Activated CD8-positive, alpha-beta T cell treated with anti-CD3 and anti-CD28 coated beads for 36 hours (primary cell): ENCODE results near the gene MRPL14. TPM values are rescaled to one million over a fixed set of nuclear protein-coding genes. Genes with fewer than 3 reads are reported as not detected.

Experiments
- ATAC-seq: fragments of 200-7000 bp; cut with Tn5 transposase; one replicate; pipeline ENCODE4 v1.10.0; 2021; ENCODE audit warnings: mild to moderate bottlenecking, moderate library complexity
- CTCF ChIA-PET: fragments of 350-600 bp; sonication (Branson Sonifier 250); formaldehyde crosslinking; loops from one replicate; lab custom pipeline; 2021; ENCODE audit warnings: antibody characterized with exemption; lab: Charles Lee
- POLR2A ChIA-PET: fragments of 350-600 bp; sonication (Branson Sonifier 250); formaldehyde crosslinking; loops from one replicate; lab custom pipeline; 2021; ENCODE audit warnings: antibody characterized with exemption; lab: Charles Lee
- DNase-seq: peaks from one replicate; pipeline ENCODE4 v3.0.0-alpha.2; 2020
- H3K27ac Mint-ChIP-seq: one replicate; pipeline ENCODE4 v1.8.0; 2021; ENCODE audit warnings: mild to moderate bottlenecking, mixed read lengths
- H3K27me3 Mint-ChIP-seq: one replicate; pipeline ENCODE4 v1.8.0; 2021; ENCODE audit warnings: mixed read lengths
- H3K36me3 Mint-ChIP-seq: one replicate; pipeline ENCODE4 v1.8.0; 2021; ENCODE audit warnings: low read depth, mixed read lengths
- H3K4me1 Mint-ChIP-seq: one replicate; pipeline ENCODE4 v1.8.0; 2021; ENCODE audit warnings: low read depth, mixed read lengths
- H3K4me3 Mint-ChIP-seq: one replicate; pipeline ENCODE4 v1.8.0; 2021; ENCODE audit warnings: mild to moderate bottlenecking, moderate library complexity, mixed read lengths
- H3K9me3 Mint-ChIP-seq: one replicate; pipeline ENCODE4 v1.8.0; 2021; ENCODE audit warnings: mixed read lengths
- CTCF ChIP-seq: fragments of 200-600 bp; IDR thresholded peaks from one replicate; pipeline ENCODE4 v1.8.0; 2022; ENCODE audit warnings: antibody characterized with exemption, mild to moderate bottlenecking
- intact Hi-C: fragments of 100-400 bp; cut with micrococcal nuclease; formaldehyde crosslinking; loops from one replicate; pipeline ENCODE4 v1.10.0; 2022
- total RNA-seq, 2 experiments: library from RNA; stranded (reverse); gene quantifications; one replicate each; pipeline ENCODE4 v1.2.3, GENCODE V29; 2021

Gene MRPL14
- total RNA-seq, 2 experiments from 2014 or later, result 42.8 to 44.3 TPM

- no peak for TF ChIP-seq CTCF
- ATAC-seq (no peak), DNase-seq (no peak)
- peaks cover 9% of the 10 kb centered on the region for H3K4me1 Mint-ChIP-seq
- no peak overlapping the region for H3K4me3 Mint-ChIP-seq
- no peak overlapping the region for H3K27ac Mint-ChIP-seq
- no peaks in the 10 kb centered on the region for H3K9me3 Mint-ChIP-seq
- H3K36me3 Mint-ChIP-seq, result no peaks in the 10 kb centered on the region
- CTCF ChIA-PET, result interaction anchor here (1.2 to 6.1 kb wide), 3 partner anchors 16 to 60 kb away, joined by 3 to 33 read pairs (median 6); no protein-coding TSS in a partner anchor
- intact Hi-C loops, result no loop called here
- no peaks in the 10 kb centered on the region for H3K27me3 Mint-ChIP-seq
- POLR2A ChIA-PET, result interaction anchor here (1.3 kb wide), 1 partner anchor 24 kb away, joined by 4 read pairs; no protein-coding TSS in a partner anchor
Observed at GRCh38 chr6:44156494-44157151, 29.4 kb upstream of the MRPL14 start.

GRCh38 chr6:44154067-44154466 lies 26.8 kb upstream of the MRPL14 start:
- Mint-ChIP-seq H3K4me3 (no peak overlapping the region), H3K36me3 (peaks cover 5% of the 10 kb centered on the region), H3K9me3 (no peaks in the 10 kb centered on the region), H3K27ac (no peak overlapping the region), H3K4me1 (peaks cover 5% of the 10 kb centered on the region), H3K27me3 (no peaks in the 10 kb centered on the region)
- TF ChIP-seq CTCF, result no peak
- CTCF ChIA-PET, result interaction anchor here (0.8 to 6.1 kb wide), 5 partner anchors 15 to 101 kb away, joined by 3 to 33 read pairs (median 6); no protein-coding TSS in a partner anchor
- ATAC-seq (no peak), DNase-seq (no peak)
- POLR2A ChIA-PET, result interaction anchor here (0.8 to 1.2 kb wide), 2 partner anchors 81 to 102 kb away, joined by 3 read pairs; no protein-coding TSS in a partner anchor
- intact Hi-C loops, result no loop called here

- DNase-seq (no peak), ATAC-seq (no peak)
- H3K36me3 Mint-ChIP-seq, result peaks cover 10% of the 10 kb centered on the region
- H3K27ac Mint-ChIP-seq, result no peak overlapping the region
- no peaks in the 10 kb centered on the region for H3K9me3 Mint-ChIP-seq
- CTCF ChIA-PET, result interaction anchor here (0.8 to 6.1 kb wide), 5 partner anchors 20 to 74 kb away, joined by 3 to 33 read pairs (median 6); no protein-coding TSS in a partner anchor
- no peaks in the 10 kb centered on the region for H3K27me3 Mint-ChIP-seq
- POLR2A ChIA-PET, result no interaction called here
- H3K4me3 Mint-ChIP-seq, result no peak overlapping the region
- H3K4me1 Mint-ChIP-seq, result peaks cover 5% of the 10 kb centered on the region
- TF ChIP-seq CTCF, result no peak
- intact Hi-C loops, result no loop called here
Observed at GRCh38 chr6:44152533-44152932, 25.3 kb upstream of the MRPL14 start.

- no peak overlapping the region for H3K27ac Mint-ChIP-seq
- peaks cover 5% of the 10 kb centered on the region for H3K4me1 Mint-ChIP-seq
- ATAC-seq, result no peak
- no peak for TF ChIP-seq CTCF
- H3K36me3 Mint-ChIP-seq, result peaks cover 10% of the 10 kb centered on the region
- intact Hi-C loops, result no loop called here
- ChIA-PET CTCF (interaction anchor here (1.0 to 6.1 kb wide), 10 partner anchors 10 to 93 kb away, joined by 3 to 60 read pairs (median 6); no protein-coding TSS in a partner anchor), POLR2A (no interaction called here)
- DNase-seq, result no peak
- H3K9me3 Mint-ChIP-seq, result no peaks in the 10 kb centered on the region
- H3K27me3 Mint-ChIP-seq, result no peaks in the 10 kb centered on the region
- no peak overlapping the region for H3K4me3 Mint-ChIP-seq
Observed at GRCh38 chr6:44152109-44152461, 24.8 kb upstream of the MRPL14 start.
